ENCODE data around the gene FAAP20. TPM values are rescaled to one million over a fixed set of nuclear protein-coding genes. Genes with fewer than 3 reads are reported as not detected.

The FAAP20 gene
- total and polyA plus RNA-seq, 2 donors (not counting 1 experiment from before 2014, with no cell fraction given) = 31.2 to 68.1 TPM

- Histone ChIP-seq H2AFZ (ENCODE audit: insufficient read depth, low read depth, low read length, poor library complexity, severe bottlenecking) (peak overlapping the region; percentile 73), H3K27me3 (replicated peaks in 1 of 4; ENCODE audit: control extremely low read depth in 1 of 4, control insufficient read depth in 3 of 4, insufficient read depth in 4 of 4, low read length in 3 of 4) (no peaks in the 10 kb centered on the region), H4K20me1 (ENCODE audit: control insufficient read depth, insufficient read depth, low read length, poor library complexity, severe bottlenecking) (no peaks in the 10 kb centered on the region), H3K27ac (ENCODE audit: low read length in 2 of 2) (peak overlapping the region; percentile 75 to 83), H3K4me1 (ENCODE audit: control insufficient read depth in 2 of 2, insufficient read depth in 2 of 2, low read length in 2 of 2) (peaks cover 45 to 59% of the 10 kb centered on the region in 2 donors), H3K36me3 (replicated peaks in 1 of 2; ENCODE audit: control extremely low read depth in 1 of 2, control insufficient read depth in 1 of 2, extremely low read depth in 1 of 2, insufficient read depth in 2 of 2, low read length in 1 of 2) (no peaks in the 10 kb centered on the region), H3K4me3 (ENCODE audit: control extremely low read depth in 1 of 5, extremely low read depth in 1 of 5, insufficient read depth in 1 of 5, low read depth in 2 of 5, low read length in 4 of 5) (peak overlapping the region; percentile 14 to 58 (median 50)), H3K9ac (ENCODE audit: low read length) (peak overlapping the region; percentile 58), H3K9me3 (ENCODE audit: control extremely low read depth in 1 of 3, control insufficient read depth in 2 of 3, insufficient read depth in 1 of 3, low read length in 2 of 3) (no peaks in the 10 kb centered on the region), H3K4me2 (replicated peaks; ENCODE audit: low read depth, low read length, poor library complexity, severe bottlenecking) (peak overlapping the region; percentile 84), H3K79me2 (ENCODE audit: control insufficient read depth, insufficient read depth, low read length) (peaks cover 6% of the 10 kb centered on the region)
- peak; percentile 78 for DNase-seq
- H3K27me3 Mint-ChIP-seq = no peaks in the 10 kb centered on the region
- 17% methylated on average over 24 of the region's 24 CpGs for WGBS (ENCODE audit: insufficient coverage)
- CTCF ChIA-PET = interaction anchor here (0.5 to 13.5 kb wide), 7 partner anchors 25 to 245 kb away, joined by 3 to 295 read pairs (median 4); no protein-coding TSS in a partner anchor
- H3K27ac Mint-ChIP-seq = peak overlapping the region; percentile 85
- POLR2A ChIA-PET = interaction anchor here (0.7 to 1.6 kb wide), 4 partner anchors 30 to 348 kb away, joined by 3 to 9 read pairs (median 4); no protein-coding TSS in a partner anchor
- TF ChIP-seq EZH2 (IDR thresholded peaks at IDR 0.05; ENCODE audit: borderline replicate concordance, insufficient read depth, low read depth, low read length, poor library complexity, severe bottlenecking) (no peak), CTCF (IDR thresholded peaks at IDR 0.05) (no peak)
- H3K4me3 Mint-ChIP-seq = peak overlapping the region; percentile 80
- no peaks in the 10 kb centered on the region for H3K9me3 Mint-ChIP-seq (ENCODE audit: insufficient read depth)
- intact Hi-C loops (cut with micrococcal nuclease) = loop anchor here (5.0 to 10.0 kb wide), 3 partner anchors 292 to 1226 kb away; no protein-coding TSS in a partner anchor
- ATAC-seq (ENCODE audit: low read depth) = peak; percentile 44
- H3K4me1 Mint-ChIP-seq = peaks cover 38% of the 10 kb centered on the region
Observed at GRCh38 chr1:2199042-2199810, 4.7 kb upstream of the FAAP20 start.

Data from B cell (primary cell).